Measurements from ENCODE around the gene PNP. TPM values are rescaled to one million over a fixed set of nuclear protein-coding genes. Genes with fewer than 3 reads are reported as not detected.

PNP gene
- total RNA-seq, 2 experiments from 2014 or later: 178 to 183 TPM

DNA sequence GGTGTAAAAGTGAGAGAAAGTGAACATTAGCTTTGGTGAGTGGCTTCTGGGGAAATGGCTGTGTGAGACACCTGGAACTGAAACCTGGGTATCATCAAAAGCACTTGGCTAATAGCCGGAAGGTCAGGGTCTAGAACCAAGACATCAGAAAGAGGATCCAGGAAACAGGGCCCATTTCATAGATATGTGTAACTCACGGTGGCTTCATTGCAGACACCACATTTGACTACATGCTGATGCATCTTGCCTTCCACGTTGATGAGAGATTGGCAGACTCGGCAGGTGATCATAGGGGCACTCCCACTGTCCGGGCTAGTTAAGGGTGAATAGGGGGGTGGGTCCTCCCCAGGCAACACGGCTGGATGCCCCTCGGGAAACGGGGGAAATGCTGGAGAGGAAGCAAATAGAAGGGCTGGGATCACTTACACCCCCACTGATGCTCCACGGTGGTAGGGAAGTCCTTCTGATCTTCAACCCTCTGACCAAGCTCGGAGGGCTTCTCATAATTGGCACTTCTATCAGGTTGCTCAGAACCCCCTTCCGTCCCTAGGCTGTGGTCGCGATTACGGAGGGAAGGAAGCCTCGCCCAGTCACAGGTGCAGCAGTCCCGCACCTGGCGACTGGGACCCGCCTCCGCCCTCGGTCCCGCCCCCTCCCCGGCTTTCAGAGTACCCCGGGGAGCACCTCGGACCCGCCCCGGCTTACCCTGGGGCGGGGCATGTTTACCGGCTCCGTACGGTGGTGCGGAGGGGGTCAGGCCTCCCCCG, 8.6 kb upstream of the PNP start:
- peak overlapping the region; percentile 93 for H3K27ac Mint-ChIP-seq
- H3K4me3 Mint-ChIP-seq: peak overlapping the region; percentile 87
- POLR2A ChIA-PET: interaction anchor here (0.5 to 1.5 kb wide), 5 partner anchors 9 to 223 kb away, joined by 3 to 9 read pairs (median 5); partner anchors contain the start of genes PARP2 and PNP
- H3K9me3 Mint-ChIP-seq: no peaks in the 10 kb centered on the region
- H3K36me3 Mint-ChIP-seq (ENCODE audit: low read depth): peaks cover 28% of the 10 kb centered on the region
- CTCF ChIA-PET: interaction anchor here (0.6 to 1.1 kb wide), 4 partner anchors 20 to 119 kb away, joined by 3 to 5 read pairs (median 3); no protein-coding TSS in a partner anchor
- H3K27me3 Mint-ChIP-seq: no peaks in the 10 kb centered on the region
- peaks cover 33% of the 10 kb centered on the region for H3K4me1 Mint-ChIP-seq
- peak; percentile 66 for DNase-seq

DNA sequence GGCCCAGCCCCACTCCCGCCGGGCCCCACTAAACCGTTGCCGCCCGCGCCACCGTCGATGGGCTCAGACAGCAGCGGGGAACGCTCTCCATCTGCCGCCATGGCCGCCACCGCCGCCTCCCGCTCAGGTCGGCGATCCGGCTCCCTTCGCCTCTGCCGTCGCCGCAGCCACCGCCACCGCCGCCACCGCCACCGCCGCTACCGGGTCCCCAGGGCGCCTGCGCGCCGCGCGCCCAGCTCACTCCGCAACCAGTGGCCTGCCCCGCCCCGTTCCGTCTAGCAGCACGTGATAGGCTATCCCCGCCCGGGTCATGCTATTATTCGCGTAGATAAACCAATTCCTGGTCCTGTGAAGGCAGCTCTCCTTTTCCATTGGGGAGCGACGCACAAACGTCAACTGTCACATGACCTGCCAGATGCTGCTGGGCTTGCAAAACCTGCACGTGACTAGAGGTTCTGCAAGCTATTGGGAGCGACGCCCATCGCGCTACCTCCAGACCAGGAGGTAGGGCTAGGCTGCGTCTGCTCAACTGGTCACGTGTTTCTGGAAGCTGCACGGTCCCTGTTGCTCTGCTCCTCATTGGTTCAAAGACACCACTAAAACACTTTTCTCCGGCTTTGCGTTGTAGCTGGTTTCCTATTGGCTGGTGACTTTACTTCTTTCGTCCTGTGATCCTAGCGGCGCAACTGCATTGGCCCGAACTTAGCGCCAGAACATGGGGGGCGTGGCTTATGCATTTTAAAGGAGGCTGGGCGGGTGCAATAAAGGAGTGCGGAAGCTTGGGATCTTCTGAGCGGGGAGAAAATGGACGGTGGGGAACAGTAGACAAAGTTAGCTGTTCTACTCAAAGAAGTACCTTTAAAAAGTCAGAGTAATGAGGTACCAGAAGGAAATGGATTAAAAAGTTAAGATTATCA, 7.7 kb upstream of the PNP start, which contains the start of gene PIP4P1:
TSS of gene PIP4P1 (minus strand) at position 210 of the 917 bp plus-strand sequence. CDS start at position 101, 109 bp downstream.
- peaks cover 28% of the 10 kb centered on the region for H3K36me3 Mint-ChIP-seq (ENCODE audit: low read depth)
- peak within 1 kb of the TSS; percentile 95 for H3K27ac Mint-ChIP-seq
- peak within 1 kb of the TSS; percentile 87 for H3K4me3 Mint-ChIP-seq
- CTCF ChIA-PET: interaction anchor here (0.6 to 1.1 kb wide), 8 partner anchors 19 to 131 kb away, joined by 3 to 8 read pairs (median 3); partner anchors contain the start of gene PARP2
- POLR2A ChIA-PET: interaction anchor here (0.9 to 1.5 kb wide), 4 partner anchors 8 to 222 kb away, joined by 3 to 9 read pairs (median 4); partner anchors contain the start of genes PARP2 and PNP
- H3K27me3 Mint-ChIP-seq: no peaks in the 10 kb centered on the region
- no peaks in the 10 kb centered on the region for H3K9me3 Mint-ChIP-seq
- H3K4me1 Mint-ChIP-seq: peaks cover 33% of the 10 kb centered on the region
- peak; percentile 99 for DNase-seq

DNA sequence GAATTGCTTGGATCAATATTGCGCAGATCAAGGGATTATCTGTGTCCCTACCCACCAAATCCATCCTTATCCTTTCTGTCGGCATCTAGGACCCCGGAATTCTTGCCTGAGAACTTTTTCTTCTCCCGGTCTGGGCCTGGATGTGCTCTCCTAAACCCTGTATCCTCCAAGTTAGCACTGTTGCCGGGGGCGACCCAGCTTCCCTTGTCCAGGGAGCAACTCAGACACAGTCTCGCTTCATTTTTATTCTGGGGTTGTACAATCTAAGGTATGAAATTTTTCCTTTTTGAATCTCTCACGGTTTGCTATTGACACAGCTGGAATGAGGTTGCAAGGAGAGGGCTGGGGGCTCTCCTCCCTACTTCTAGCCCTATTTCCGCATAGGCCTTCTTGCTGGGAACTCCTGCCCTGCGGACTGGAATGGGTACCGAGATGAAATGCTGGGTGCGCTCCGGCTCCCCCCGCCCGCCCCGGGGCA, 403 bp upstream of the PNP start:
- H3K4me1 Mint-ChIP-seq: peaks cover 33% of the 10 kb centered on the region
- H3K4me3 Mint-ChIP-seq: peak overlapping the region; percentile 95
- ChIA-PET CTCF (no interaction called here), POLR2A (no interaction called here)
- peak overlapping the region; percentile 97 for H3K27ac Mint-ChIP-seq
- peaks cover 36% of the 10 kb centered on the region for H3K36me3 Mint-ChIP-seq (ENCODE audit: low read depth)
- DNase-seq: no peak
- H3K9me3 Mint-ChIP-seq: no peaks in the 10 kb centered on the region
- peaks cover 2% of the 10 kb centered on the region for H3K27me3 Mint-ChIP-seq

DNA sequence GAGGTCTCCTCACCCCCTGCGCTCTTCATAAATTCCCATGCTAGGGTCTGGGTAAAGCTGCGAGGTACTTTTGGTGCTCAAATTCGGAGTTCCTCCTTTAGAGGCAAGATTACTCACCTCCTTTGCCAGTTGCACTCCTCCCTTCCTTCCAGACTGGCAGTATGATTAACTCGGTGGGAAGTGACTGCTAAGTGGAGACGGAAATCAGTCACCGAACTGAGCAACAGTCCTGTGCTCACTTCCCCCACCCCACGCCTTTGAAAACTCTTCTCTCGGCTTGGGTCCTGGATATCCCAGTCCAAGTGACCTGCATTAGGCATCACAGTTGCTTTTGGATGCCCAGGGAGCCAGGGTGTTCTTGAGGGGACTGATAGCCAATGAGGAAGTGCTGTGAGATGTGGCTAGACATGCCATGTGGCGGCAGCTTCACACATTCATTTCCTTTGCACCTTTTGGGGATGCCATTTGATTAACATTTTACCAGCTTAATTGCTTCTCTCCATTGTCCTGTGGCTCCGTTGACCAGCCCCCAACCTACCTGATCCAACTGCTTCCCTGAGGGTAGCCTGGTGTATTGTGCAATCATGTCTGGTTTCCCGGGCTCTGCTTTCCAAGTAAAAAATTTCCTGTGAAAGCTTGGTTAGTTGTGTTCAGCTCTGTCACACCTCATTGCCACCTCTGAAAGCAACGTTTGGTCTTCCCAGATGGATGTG, 840 bp downstream of the PNP start:
- H3K4me3 Mint-ChIP-seq: peak overlapping the region; percentile 95
- ChIA-PET POLR2A (interaction anchor here (0.6 to 1.6 kb wide), 4 partner anchors 9 to 126 kb away, joined by 3 to 9 read pairs (median 6); partner anchors contain the start of genes APEX1, OSGEP, PARP2 and PIP4P1), CTCF (interaction anchor here (0.9 to 1.4 kb wide), 4 partner anchors 12 to 214 kb away, joined by 3 read pairs; no protein-coding TSS in a partner anchor)
- H3K36me3 Mint-ChIP-seq (ENCODE audit: low read depth): peaks cover 48% of the 10 kb centered on the region
- H3K4me1 Mint-ChIP-seq: peaks cover 45% of the 10 kb centered on the region
- H3K27me3 Mint-ChIP-seq: peaks cover 2% of the 10 kb centered on the region
- peak overlapping the region; percentile 97 for H3K27ac Mint-ChIP-seq
- peak; percentile 48 for DNase-seq
- H3K9me3 Mint-ChIP-seq: no peaks in the 10 kb centered on the region

DNA sequence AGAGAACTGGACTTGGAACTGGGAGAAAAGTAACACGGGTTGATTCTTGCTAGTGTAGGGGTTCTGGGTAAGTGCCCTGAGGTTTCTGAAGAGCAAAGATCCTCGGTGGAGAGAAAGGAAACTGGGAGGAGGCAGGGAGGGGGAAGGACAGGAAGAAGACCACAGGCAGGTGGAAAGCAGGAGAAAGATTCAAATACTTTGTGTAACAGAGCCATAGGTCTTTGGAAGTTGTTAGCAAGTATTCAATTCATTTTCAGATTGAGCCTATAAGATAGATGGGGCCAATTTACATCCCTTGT, 1.3 kb downstream of the PNP start:
- POLR2A ChIA-PET: interaction anchor here (1.4 to 1.6 kb wide), 2 partner anchors 9 to 15 kb away, joined by 5 to 9 read pairs; partner anchors contain the start of genes APEX1, OSGEP and PIP4P1
- Mint-ChIP-seq H3K27me3 (peaks cover 2% of the 10 kb centered on the region), H3K9me3 (no peaks in the 10 kb centered on the region), H3K4me1 (peaks cover 50% of the 10 kb centered on the region), H3K27ac (peak overlapping the region; percentile 97), H3K4me3 (peak overlapping the region; percentile 95), H3K36me3 (ENCODE audit: low read depth) (peaks cover 54% of the 10 kb centered on the region)
- DNase-seq: no peak
- CTCF ChIA-PET: interaction anchor here (0.9 to 1.4 kb wide), 3 partner anchors 11 to 44 kb away, joined by 3 read pairs; no protein-coding TSS in a partner anchor

DNA sequence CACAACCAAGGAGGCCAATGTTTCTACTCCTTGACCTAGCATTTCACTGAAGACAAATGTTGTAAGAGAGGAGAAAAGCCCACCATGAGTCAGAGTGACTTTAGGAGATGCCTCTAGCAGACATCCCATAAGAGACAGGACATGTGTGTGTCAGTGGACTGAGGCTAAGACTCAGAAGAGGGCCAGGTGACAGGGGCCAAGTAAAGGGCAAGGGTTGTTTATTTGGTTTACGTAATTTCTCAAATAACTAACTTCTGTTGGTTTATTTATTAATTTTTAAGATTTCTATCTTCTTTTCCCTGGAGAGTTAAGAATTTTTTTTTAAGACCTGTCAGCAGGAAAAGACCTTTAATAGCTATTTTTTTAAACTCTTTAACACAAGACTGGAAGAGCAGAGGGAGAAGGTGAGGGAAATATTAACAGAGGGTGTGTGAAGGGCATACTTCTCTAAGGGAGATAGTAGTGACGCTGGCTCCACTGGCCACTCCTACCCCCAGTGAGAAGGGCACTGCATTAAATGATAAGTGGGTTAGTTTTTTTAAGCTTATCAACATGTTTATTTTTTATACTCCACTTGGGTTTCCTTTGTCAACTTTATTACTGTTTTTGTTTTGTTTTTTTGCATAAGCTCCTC, 3.4 kb downstream of the PNP start:
- no peaks in the 10 kb centered on the region for H3K27me3 Mint-ChIP-seq
- CTCF ChIA-PET: no interaction called here
- peak overlapping the region; percentile 95 for H3K4me3 Mint-ChIP-seq
- peak overlapping the region; percentile 54 for H3K27ac Mint-ChIP-seq
- H3K4me1 Mint-ChIP-seq: peaks cover 71% of the 10 kb centered on the region
- no peaks in the 10 kb centered on the region for H3K9me3 Mint-ChIP-seq
- POLR2A ChIA-PET: interaction anchor here (0.7 kb wide), 1 partner anchor 17 kb away, joined by 3 read pairs; the partner anchor contains the start of gene APEX1
- no peak for DNase-seq
- H3K36me3 Mint-ChIP-seq (ENCODE audit: low read depth): peaks cover 75% of the 10 kb centered on the region

DNA sequence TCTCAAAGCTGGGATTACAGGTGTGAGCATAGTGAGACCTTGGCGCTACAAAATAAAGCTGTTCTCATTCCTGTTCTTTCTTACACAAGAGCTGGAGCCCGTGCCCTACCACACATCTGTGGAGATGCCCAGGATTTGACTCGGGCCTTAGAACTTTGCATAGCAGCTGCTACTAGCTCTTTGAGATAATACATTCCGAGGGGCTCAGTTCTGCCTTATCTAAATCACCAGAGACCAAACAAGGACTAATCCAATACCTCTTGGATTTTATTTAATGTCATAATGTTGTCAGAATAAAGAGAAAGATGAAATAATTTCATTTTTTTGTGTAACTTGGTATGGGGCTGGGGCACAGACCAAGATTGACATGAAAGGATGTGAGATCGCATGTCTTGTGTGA, 7.6 kb downstream of the PNP start:
- Mint-ChIP-seq H3K36me3 (ENCODE audit: low read depth) (peaks cover 81% of the 10 kb centered on the region), H3K9me3 (no peaks in the 10 kb centered on the region), H3K27me3 (no peaks in the 10 kb centered on the region), H3K4me1 (peaks cover 66% of the 10 kb centered on the region), H3K4me3 (peak overlapping the region; percentile 36), H3K27ac (peak overlapping the region; percentile 85)
- no peak for DNase-seq
- ChIA-PET POLR2A (interaction anchor here (0.6 kb wide), 1 partner anchor 15 kb away, joined by 3 read pairs; the partner anchor contains the start of gene PIP4P1), CTCF (interaction anchor here (1.3 to 1.4 kb wide), 2 partner anchors 9 to 14 kb away, joined by 3 read pairs; no protein-coding TSS in a partner anchor)

DNA sequence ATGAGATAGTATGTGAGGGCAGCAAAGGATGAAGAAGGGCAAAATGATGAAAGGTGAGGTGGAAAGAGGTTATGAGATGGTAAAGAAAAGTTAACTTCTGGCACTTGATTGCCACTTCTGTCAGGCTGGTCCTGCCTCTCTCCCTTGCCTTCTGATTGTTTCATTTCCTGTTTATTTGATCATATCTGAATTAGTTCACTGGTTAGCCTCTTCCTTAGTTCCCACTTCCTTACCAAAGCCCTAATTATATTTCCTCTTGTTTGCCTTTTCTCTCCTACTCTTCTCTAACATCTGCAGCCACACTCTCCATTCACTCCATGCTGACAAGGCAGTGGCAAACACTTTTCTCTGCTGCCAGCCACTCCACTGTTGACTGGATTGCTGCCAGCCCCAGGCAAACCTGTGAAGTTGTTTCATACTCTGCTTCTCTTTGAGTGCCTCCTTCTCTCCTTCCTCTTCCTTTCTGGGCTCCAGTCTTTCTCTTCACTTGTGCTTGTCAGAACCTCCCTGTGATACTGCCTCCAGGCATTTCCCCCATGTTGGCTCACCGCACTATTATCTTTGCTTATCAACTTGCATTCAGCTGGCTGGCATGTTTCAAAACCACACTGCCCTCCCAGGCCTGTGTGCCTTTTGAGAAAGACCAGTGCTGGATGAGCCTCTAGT, 8.1 kb downstream of the PNP start:
- H3K4me1 Mint-ChIP-seq: peaks cover 60% of the 10 kb centered on the region
- H3K27me3 Mint-ChIP-seq: no peaks in the 10 kb centered on the region
- peak overlapping the region; percentile 36 for H3K4me3 Mint-ChIP-seq
- ChIA-PET POLR2A (no interaction called here), CTCF (no interaction called here)
- DNase-seq: peak; percentile 44
- H3K9me3 Mint-ChIP-seq: no peaks in the 10 kb centered on the region
- H3K27ac Mint-ChIP-seq: peak overlapping the region; percentile 85
- peaks cover 75% of the 10 kb centered on the region for H3K36me3 Mint-ChIP-seq (ENCODE audit: low read depth)

DNA sequence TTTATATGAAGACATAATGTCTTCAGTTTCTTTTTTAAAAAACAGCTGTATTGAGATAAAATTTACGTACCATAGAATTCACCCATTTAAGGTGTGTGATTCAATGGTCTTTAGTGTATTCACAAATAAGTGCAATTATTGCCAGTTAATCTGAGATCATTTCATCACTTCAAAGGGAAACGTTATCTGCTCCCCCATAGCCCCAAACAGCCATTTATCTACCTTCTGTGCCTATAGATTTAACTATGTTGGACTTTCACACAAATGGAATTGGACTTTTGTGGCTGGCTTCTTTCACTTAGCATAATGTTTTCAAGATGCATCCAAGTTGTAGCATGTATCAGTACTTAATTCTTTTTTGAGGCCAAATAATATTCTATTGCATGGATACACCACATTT, 9.7 kb downstream of the PNP start:
- ChIA-PET POLR2A (no interaction called here), CTCF (interaction anchor here (0.8 to 0.9 kb wide), 2 partner anchors 11 to 203 kb away, joined by 3 to 4 read pairs; no protein-coding TSS in a partner anchor)
- H3K4me3 Mint-ChIP-seq: no peak overlapping the region
- no peaks in the 10 kb centered on the region for H3K9me3 Mint-ChIP-seq
- H3K36me3 Mint-ChIP-seq (ENCODE audit: low read depth): peaks cover 62% of the 10 kb centered on the region
- no peak overlapping the region for H3K27ac Mint-ChIP-seq
- H3K27me3 Mint-ChIP-seq: no peaks in the 10 kb centered on the region
- peaks cover 49% of the 10 kb centered on the region for H3K4me1 Mint-ChIP-seq
- no peak for DNase-seq

DNA sequence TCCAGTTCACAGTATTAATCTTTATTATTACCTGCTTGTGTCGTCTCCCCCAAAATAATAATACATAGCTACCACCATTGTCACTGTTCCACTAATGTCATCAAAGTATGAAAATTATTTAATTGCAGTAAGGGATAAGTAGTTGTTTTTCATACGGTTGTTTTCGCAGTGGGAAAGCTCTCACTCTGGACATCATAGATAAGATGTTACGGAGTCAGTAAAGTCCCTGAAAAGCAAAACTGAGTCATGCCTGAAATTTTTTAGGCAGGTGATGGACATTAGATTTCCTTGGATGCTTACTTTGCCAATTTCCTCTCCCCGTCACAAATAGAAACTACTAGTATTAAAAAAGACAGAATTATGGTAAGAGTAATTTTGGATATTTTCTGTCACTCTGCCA, 13.2 kb downstream of the PNP start:
- Mint-ChIP-seq H3K4me3 (no peak overlapping the region), H3K27ac (no peak overlapping the region), H3K4me1 (peaks cover 30% of the 10 kb centered on the region), H3K9me3 (no peaks in the 10 kb centered on the region), H3K27me3 (no peaks in the 10 kb centered on the region), H3K36me3 (ENCODE audit: low read depth) (peaks cover 27% of the 10 kb centered on the region)
- POLR2A ChIA-PET: no interaction called here
- CTCF ChIA-PET: interaction anchor here (0.7 to 1.3 kb wide), 2 partner anchors 16 to 155 kb away, joined by 3 read pairs; no protein-coding TSS in a partner anchor
- no peak for DNase-seq

DNA sequence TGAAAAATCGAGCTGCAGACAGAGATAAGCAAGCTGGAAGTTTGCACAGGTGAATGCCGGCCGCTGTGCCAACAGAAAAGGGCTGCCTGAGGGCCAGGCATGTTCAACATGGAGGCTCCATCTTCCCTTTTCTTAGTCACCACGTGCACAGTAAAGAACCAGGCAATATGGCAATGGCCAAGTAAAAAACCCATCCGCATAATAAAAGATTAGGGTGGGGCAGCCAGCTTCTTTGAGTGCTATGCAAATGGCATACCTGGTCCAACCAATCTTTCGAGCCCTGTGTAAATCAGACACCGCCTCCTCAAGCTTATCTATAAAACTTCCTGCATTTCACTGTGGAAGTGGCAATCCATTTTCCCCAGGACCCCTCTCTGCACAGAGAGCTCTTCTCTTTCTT, 16.7 kb downstream of the PNP start:
- ChIA-PET CTCF (interaction anchor here (1.1 to 1.4 kb wide), 2 partner anchors 10 to 44 kb away, joined by 3 read pairs; no protein-coding TSS in a partner anchor), POLR2A (no interaction called here)
- DNase-seq: no peak
- Mint-ChIP-seq H3K36me3 (ENCODE audit: low read depth) (peaks cover 4% of the 10 kb centered on the region), H3K4me1 (peaks cover 44% of the 10 kb centered on the region), H3K27me3 (no peaks in the 10 kb centered on the region), H3K27ac (no peak overlapping the region), H3K4me3 (no peak overlapping the region), H3K9me3 (no peaks in the 10 kb centered on the region)
